GM23338 (cell line): ENCODE measurements around the gene BBX. TPM values are rescaled to one million over a fixed set of nuclear protein-coding genes. Genes with fewer than 3 reads are reported as not detected.

Experiments
- ATAC-seq: fragments of 200-7000 bp; cut with Tn5 transposase; 3 replicates; pipeline ENCODE4 v1.9.1; 2020
- DNase-seq: peaks from one replicate; pipeline ENCODE4 v3.0.0-alpha.2; 2015; ENCODE audit warnings: low spot score
- H2AFZ ChIP-seq: fragments of 200-600 bp; sonication (generic); 2 replicates; pipeline ENCODE4 v1.8.0; 2016; ENCODE audit warnings: antibody characterized with exemption, mild to moderate bottlenecking, moderate library complexity
- H3F3A ChIP-seq: fragments of 200-600 bp; sonication (generic); replicated peaks from 2 replicates; pipeline ENCODE4 v1.8.0; 2017; ENCODE audit warnings: antibody characterized with exemption, mixed run types, low read depth
- H3K27ac ChIP-seq: fragments of 200-600 bp; sonication (generic); 2 replicates; pipeline ENCODE4 v1.6.1; 2016; ENCODE audit warnings: low read depth
- H3K27me3 ChIP-seq: fragments of 200-600 bp; sonication (generic); 2 replicates; pipeline ENCODE4 v1.8.0; 2016; ENCODE audit warnings: mild to moderate bottlenecking, mixed run types, moderate library complexity; ENCODE audit not compliant: insufficient read depth
- H3K36me3 ChIP-seq: fragments of 200-600 bp; sonication (generic); 2 replicates; pipeline ENCODE4 v1.8.0; 2016; ENCODE audit warnings: mild to moderate bottlenecking; ENCODE audit not compliant: insufficient read depth
- H3K4me1 ChIP-seq: fragments of 200-600 bp; sonication (generic); 2 replicates; pipeline ENCODE4 v1.8.0; 2016; ENCODE audit warnings: mild to moderate bottlenecking, moderate library complexity; ENCODE audit not compliant: insufficient read depth
- H3K4me2 ChIP-seq: fragments of 200-600 bp; sonication (generic); 2 replicates; pipeline ENCODE4 v1.7.1; 2017; ENCODE audit warnings: mixed run types
- H3K4me3 ChIP-seq: fragments of 200-600 bp; sonication (generic); 2 replicates; pipeline ENCODE4 v1.6.1; 2016; ENCODE audit warnings: mixed run types
- H3K79me2 ChIP-seq: fragments of 200-600 bp; sonication (generic); replicated peaks from 2 replicates; pipeline ENCODE4 v1.8.0; 2017; ENCODE audit warnings: mild to moderate bottlenecking; ENCODE audit not compliant: insufficient read depth
- H3K9me2 ChIP-seq: fragments of 200-600 bp; sonication (generic); 2 replicates; pipeline ENCODE4 v1.8.0; 2017; ENCODE audit not compliant: insufficient read depth
- H4K20me1 ChIP-seq: fragments of 200-600 bp; sonication (generic); replicated peaks from 2 replicates; pipeline ENCODE4 v1.8.0; 2017; ENCODE audit warnings: mild to moderate bottlenecking; ENCODE audit not compliant: insufficient read depth
- H3K27ac Mint-ChIP-seq: 2 replicates; pipeline ENCODE4 v1.8.0; 2020; ENCODE audit warnings: inconsistent platforms, mild to moderate bottlenecking, moderate library complexity, mixed read lengths
- H3K27me3 Mint-ChIP-seq: 3 replicates; pipeline ENCODE4 v1.8.0; 2022; ENCODE audit warnings: low read depth, mild to moderate bottlenecking, moderate library complexity, mixed read lengths, inconsistent platforms; ENCODE audit not compliant: insufficient read depth, poor library complexity
- H3K36me3 Mint-ChIP-seq: 3 replicates; pipeline ENCODE4 v1.8.0; 2021; ENCODE audit warnings: low read depth, mild to moderate bottlenecking, inconsistent platforms, moderate library complexity, mixed read lengths
- H3K4me1 Mint-ChIP-seq: 3 replicates; pipeline ENCODE4 v1.8.0; 2020; ENCODE audit warnings: mild to moderate bottlenecking, inconsistent platforms, mixed read lengths
- H3K4me3 Mint-ChIP-seq: 3 replicates; pipeline ENCODE4 v1.8.0; 2021; ENCODE audit warnings: moderate library complexity, mild to moderate bottlenecking, inconsistent platforms, mixed read lengths
- H3K9me3 Mint-ChIP-seq: 3 replicates; pipeline ENCODE4 v1.8.0; 2020; ENCODE audit warnings: moderate library complexity, mild to moderate bottlenecking, inconsistent platforms, mixed read lengths
- CREB1 ChIP-seq: fragments of 250-450 bp; sonication (Bioruptor Pico); IDR thresholded peaks from 2 replicates; pipeline ENCODE4 v1.5.0; 2020; ENCODE audit warnings: low read depth, mild to moderate bottlenecking, moderate library complexity
- CTCF ChIP-seq, 2 experiments: fragments of 200-600 bp in 1 of 2; sonication (generic) in 1 of 2; conservative IDR thresholded peaks; 2 replicates each; pipeline versions ENCODE4 v1.5.1 to v1.6.1; 2016 to 2017; ENCODE audit warnings: antibody characterized with exemption in 2 of 2, low read depth in 2 of 2, mild to moderate bottlenecking in 2 of 2, moderate library complexity in 1 of 2
- EZH2phosphoT487 ChIP-seq: fragments of 200-600 bp; sonication (generic); IDR thresholded peaks from one replicate; pipeline ENCODE4 v1.8.1; 2018; ENCODE audit warnings: antibody characterized with exemption; ENCODE audit not compliant: unreplicated experiment
- JUNB ChIP-seq: IDR thresholded peaks from one replicate; pipeline ENCODE4 v1.6.1; 2016; ENCODE audit warnings: antibody characterized with exemption; ENCODE audit not compliant: unreplicated experiment
- NANOG ChIP-seq: IDR thresholded peaks from 2 replicates; pipeline ENCODE4 v1.6.1; 2016; ENCODE audit warnings: antibody characterized with exemption, borderline replicate concordance
- POLR2AphosphoS5 ChIP-seq: IDR thresholded peaks from 2 replicates; pipeline ENCODE4 v1.6.1; 2016; ENCODE audit warnings: antibody characterized with exemption, low read depth
- STAT1 ChIP-seq: IDR thresholded peaks from one replicate; pipeline ENCODE4 v1.6.1; 2016; ENCODE audit warnings: antibody characterized with exemption; ENCODE audit not compliant: unreplicated experiment
- ZNF114 ChIP-seq: fragments of 250-450 bp; sonication (Bioruptor Pico); IDR thresholded peaks from 2 replicates; pipeline ENCODE4 v1.5.0; 2020; ENCODE audit warnings: mild to moderate bottlenecking, moderate library complexity
- ZNF331 ChIP-seq: fragments of 250-450 bp; sonication (Bioruptor Pico); IDR thresholded peaks from 2 replicates; pipeline ENCODE4 v1.5.0; 2020; ENCODE audit warnings: low read depth, mild to moderate bottlenecking, moderate library complexity
- polyA plus RNA-seq: library from polyadenylated mRNA; unstranded; fragments of >200 nt; fragmentation: Nextera tagmentation; extraction: Ambion mirVana; gene quantifications from 2 replicates; pipeline ENCODE4 v1.2.1, GENCODE V29; 2016
- total RNA-seq: library from RNA; depleted of rRNA; stranded (reverse); fragments of >200 nt; shearing (Covaris generic); gene quantifications from 2 replicates; pipeline ENCODE4 v1.2.3, GENCODE V29; 2014
- TF ChIP-seq, protein P1 (sequence below): IDR thresholded peaks from one replicate; pipeline ENCODE4 v1.6.1; 2018; ENCODE audit warnings: antibody characterized with exemption; ENCODE audit not compliant: unreplicated experiment
- TF ChIP-seq, protein P2 (sequence below): IDR thresholded peaks from 2 replicates; pipeline ENCODE4 v1.6.1; 2016; ENCODE audit warnings: antibody characterized with exemption

BBX gene
- total and polyA plus RNA-seq, 2 experiments from 2014 or later: 35.2 to 44.1 TPM

- peaks cover 10% of the 10 kb centered on the region for H3K36me3 Mint-ChIP-seq
Observed at GRCh38 chr3:107795514-107796094, 272.8 kb downstream of the BBX start.

GRCh38 chr3:107796791-107797190, 274.0 kb downstream of the BBX start:
- H3K27me3 ChIP-seq: no peaks in the 10 kb centered on the region
- H3F3A ChIP-seq: no peaks in the 10 kb centered on the region
- H3K79me2 ChIP-seq: no peaks in the 10 kb centered on the region
- Mint-ChIP-seq H3K27me3 (peaks cover 3% of the 10 kb centered on the region), H3K36me3 (peaks cover 20% of the 10 kb centered on the region), H3K27ac (no peak overlapping the region), H3K9me3 (no peaks in the 10 kb centered on the region), H3K4me3 (no peak overlapping the region), H3K4me1 (no peaks in the 10 kb centered on the region)
- no peaks in the 10 kb centered on the region for H4K20me1 ChIP-seq
- no peak overlapping the region for H2AFZ ChIP-seq
- H3K36me3 ChIP-seq: no peaks in the 10 kb centered on the region
- no peak for ATAC-seq
- H3K9me2 ChIP-seq: no peaks in the 10 kb centered on the region
- no peak overlapping the region for H3K4me2 ChIP-seq
- H3K27ac ChIP-seq: no peak overlapping the region
- no peaks in the 10 kb centered on the region for H3K4me1 ChIP-seq
- no peak for DNase-seq
- H3K4me3 ChIP-seq: no peak overlapping the region
- TF ChIP-seq, protein P1, sequence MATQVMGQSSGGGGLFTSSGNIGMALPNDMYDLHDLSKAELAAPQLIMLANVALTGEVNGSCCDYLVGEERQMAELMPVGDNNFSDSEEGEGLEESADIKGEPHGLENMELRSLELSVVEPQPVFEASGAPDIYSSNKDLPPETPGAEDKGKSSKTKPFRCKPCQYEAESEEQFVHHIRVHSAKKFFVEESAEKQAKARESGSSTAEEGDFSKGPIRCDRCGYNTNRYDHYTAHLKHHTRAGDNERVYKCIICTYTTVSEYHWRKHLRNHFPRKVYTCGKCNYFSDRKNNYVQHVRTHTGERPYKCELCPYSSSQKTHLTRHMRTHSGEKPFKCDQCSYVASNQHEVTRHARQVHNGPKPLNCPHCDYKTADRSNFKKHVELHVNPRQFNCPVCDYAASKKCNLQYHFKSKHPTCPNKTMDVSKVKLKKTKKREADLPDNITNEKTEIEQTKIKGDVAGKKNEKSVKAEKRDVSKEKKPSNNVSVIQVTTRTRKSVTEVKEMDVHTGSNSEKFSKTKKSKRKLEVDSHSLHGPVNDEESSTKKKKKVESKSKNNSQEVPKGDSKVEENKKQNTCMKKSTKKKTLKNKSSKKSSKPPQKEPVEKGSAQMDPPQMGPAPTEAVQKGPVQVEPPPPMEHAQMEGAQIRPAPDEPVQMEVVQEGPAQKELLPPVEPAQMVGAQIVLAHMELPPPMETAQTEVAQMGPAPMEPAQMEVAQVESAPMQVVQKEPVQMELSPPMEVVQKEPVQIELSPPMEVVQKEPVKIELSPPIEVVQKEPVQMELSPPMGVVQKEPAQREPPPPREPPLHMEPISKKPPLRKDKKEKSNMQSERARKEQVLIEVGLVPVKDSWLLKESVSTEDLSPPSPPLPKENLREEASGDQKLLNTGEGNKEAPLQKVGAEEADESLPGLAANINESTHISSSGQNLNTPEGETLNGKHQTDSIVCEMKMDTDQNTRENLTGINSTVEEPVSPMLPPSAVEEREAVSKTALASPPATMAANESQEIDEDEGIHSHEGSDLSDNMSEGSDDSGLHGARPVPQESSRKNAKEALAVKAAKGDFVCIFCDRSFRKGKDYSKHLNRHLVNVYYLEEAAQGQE: no peak
- TF ChIP-seq ZNF114 (no peak), JUNB (no peak), EZH2phosphoT487 (no peak), POLR2AphosphoS5 (no peak), STAT1 (no peak), NANOG (no peak), ZNF331 (CRISPR knock-in tag) (no peak), CTCF (conservative IDR thresholded peaks at IDR 0.05; ENCODE audit: low read depth in 2 of 2) (no peak)
- TF ChIP-seq, protein P2, sequence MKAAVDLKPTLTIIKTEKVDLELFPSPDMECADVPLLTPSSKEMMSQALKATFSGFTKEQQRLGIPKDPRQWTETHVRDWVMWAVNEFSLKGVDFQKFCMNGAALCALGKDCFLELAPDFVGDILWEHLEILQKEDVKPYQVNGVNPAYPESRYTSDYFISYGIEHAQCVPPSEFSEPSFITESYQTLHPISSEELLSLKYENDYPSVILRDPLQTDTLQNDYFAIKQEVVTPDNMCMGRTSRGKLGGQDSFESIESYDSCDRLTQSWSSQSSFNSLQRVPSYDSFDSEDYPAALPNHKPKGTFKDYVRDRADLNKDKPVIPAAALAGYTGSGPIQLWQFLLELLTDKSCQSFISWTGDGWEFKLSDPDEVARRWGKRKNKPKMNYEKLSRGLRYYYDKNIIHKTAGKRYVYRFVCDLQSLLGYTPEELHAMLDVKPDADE: no peak

More at GRCh38 chr3:107795514-107796094, 272.8 kb downstream of the BBX start:
- DNase-seq (no peak), ATAC-seq (no peak)
- no peaks in the 10 kb centered on the region for H4K20me1 ChIP-seq
- H3K4me3 ChIP-seq: no peak overlapping the region
- no peak for TF ChIP-seq JUNB
- no peak for TF ChIP-seq EZH2phosphoT487
- no peak for TF ChIP-seq CREB1
- TF ChIP-seq STAT1: no peak
- H3K27me3 Mint-ChIP-seq: peaks cover 3% of the 10 kb centered on the region
- no peaks in the 10 kb centered on the region for H3K27me3 ChIP-seq
- no peak overlapping the region for H3K27ac Mint-ChIP-seq
- H3K79me2 ChIP-seq: no peaks in the 10 kb centered on the region
- H3K4me1 ChIP-seq: no peaks in the 10 kb centered on the region
- H3K27ac ChIP-seq: no peak overlapping the region
- H3F3A ChIP-seq: no peaks in the 10 kb centered on the region
- no peaks in the 10 kb centered on the region for H3K36me3 ChIP-seq
- H3K4me3 Mint-ChIP-seq: no peak overlapping the region
- H2AFZ ChIP-seq: no peak overlapping the region
- H3K4me1 Mint-ChIP-seq: no peaks in the 10 kb centered on the region
- H3K4me2 ChIP-seq: no peak overlapping the region
- no peaks in the 10 kb centered on the region for H3K9me2 ChIP-seq
- no peaks in the 10 kb centered on the region for H3K9me3 Mint-ChIP-seq
